ENCODE results near the gene FADS6.
"Not testable (repeated sequence)": the region's sequence is repeated elsewhere in the genome, so short reads cannot be mapped to it uniquely, and the experiment has no call there.

Gene FADS6

DNA sequence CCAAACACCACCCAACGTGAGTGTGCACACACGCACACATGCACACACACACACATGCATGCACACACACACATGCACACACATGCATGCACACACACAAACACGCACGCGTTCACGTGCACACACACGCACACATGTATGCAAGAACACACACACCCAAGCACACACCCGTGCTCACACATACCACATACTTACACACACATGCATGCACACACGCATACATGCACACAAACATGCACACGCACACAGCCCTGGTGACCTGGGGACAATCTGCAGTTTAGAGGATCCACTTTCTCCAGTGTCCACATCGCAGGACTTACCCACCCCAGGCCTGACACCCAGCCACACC is 23.4 kb upstream of the FADS6 start:
- Histone ChIP-seq H2AFZ (ENCODE audit: low read depth, low read length) (no peak overlapping the region), H4K20me1 (ENCODE audit: insufficient read depth, low read length) (no peaks in the 10 kb centered on the region), H3K4me2 (ENCODE audit: low read length) (no peak overlapping the region), H3K27ac (ENCODE audit: low read length) (no peak overlapping the region), H3K36me3 (replicated peaks; ENCODE audit: low read depth, low read length) (no peaks in the 10 kb centered on the region), H3K4me1 (ENCODE audit: low read length) (no peaks in the 10 kb centered on the region), H3K9me3 (ENCODE audit: insufficient read depth, low read length) (no peaks in the 10 kb centered on the region), H3K79me2 (ENCODE audit: low read length) (no peaks in the 10 kb centered on the region), H3K27me3 (ENCODE audit: low read depth, low read length) (no peaks in the 10 kb centered on the region), H3K9ac (ENCODE audit: low read length) (no peak overlapping the region), H3K4me3 (ENCODE audit: low read length) (no peak overlapping the region)
- TF ChIP-seq EZH2phosphoT487 (IDR thresholded peaks at IDR 0.05; ENCODE audit: low read depth): no peak
- TF ChIP-seq, protein P1, sequence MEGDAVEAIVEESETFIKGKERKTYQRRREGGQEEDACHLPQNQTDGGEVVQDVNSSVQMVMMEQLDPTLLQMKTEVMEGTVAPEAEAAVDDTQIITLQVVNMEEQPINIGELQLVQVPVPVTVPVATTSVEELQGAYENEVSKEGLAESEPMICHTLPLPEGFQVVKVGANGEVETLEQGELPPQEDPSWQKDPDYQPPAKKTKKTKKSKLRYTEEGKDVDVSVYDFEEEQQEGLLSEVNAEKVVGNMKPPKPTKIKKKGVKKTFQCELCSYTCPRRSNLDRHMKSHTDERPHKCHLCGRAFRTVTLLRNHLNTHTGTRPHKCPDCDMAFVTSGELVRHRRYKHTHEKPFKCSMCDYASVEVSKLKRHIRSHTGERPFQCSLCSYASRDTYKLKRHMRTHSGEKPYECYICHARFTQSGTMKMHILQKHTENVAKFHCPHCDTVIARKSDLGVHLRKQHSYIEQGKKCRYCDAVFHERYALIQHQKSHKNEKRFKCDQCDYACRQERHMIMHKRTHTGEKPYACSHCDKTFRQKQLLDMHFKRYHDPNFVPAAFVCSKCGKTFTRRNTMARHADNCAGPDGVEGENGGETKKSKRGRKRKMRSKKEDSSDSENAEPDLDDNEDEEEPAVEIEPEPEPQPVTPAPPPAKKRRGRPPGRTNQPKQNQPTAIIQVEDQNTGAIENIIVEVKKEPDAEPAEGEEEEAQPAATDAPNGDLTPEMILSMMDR (IDR thresholded peaks at IDR 0.05; ENCODE audit: low read depth, low read length): no peak

DNA sequence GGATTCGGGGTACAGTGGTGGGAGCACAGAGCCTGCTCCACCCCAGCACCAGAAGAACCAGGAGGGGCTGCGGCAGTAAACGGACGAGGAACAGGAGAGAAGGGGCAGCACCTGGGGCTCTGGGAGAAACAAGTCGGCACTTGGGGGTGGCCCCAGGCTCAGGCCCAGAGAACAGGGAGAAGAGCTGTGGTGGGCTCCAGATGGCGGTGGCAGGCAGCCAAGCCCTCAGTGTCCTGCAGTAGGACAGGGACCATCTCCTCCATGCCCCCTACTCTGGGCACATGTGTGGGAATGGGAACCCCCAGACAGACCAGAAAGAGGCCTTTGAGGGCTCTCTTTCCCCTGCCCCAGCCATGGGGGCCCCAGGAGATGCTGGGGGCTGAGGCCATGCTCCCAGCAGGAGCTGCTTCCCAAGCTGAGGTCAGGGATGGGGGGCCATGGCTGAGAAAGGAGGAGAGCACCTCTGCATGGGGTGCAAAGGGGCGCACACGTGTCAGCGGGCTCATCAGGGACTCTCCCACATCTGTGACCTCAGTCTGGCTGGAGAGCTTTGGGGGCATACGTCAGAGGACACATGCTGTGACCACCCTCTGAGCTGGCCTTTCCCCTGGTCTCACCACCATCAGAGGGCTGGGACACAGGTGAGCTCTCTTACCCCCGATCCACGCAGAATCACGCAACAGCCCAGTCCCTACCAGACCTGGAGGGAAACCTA is 22.9 kb upstream of the FADS6 start:
- Histone ChIP-seq H3K27ac (ENCODE audit: low read length) (no peak overlapping the region), H3K79me2 (ENCODE audit: low read length) (no peaks in the 10 kb centered on the region), H3K4me2 (ENCODE audit: low read length) (no peak overlapping the region), H3K4me1 (ENCODE audit: low read length) (no peaks in the 10 kb centered on the region), H3K4me3 (ENCODE audit: low read length) (no peak overlapping the region), H4K20me1 (ENCODE audit: insufficient read depth, low read length) (no peaks in the 10 kb centered on the region), H3K9me3 (ENCODE audit: insufficient read depth, low read length) (no peaks in the 10 kb centered on the region), H2AFZ (ENCODE audit: low read depth, low read length) (no peak overlapping the region), H3K27me3 (ENCODE audit: low read depth, low read length) (no peaks in the 10 kb centered on the region), H3K9ac (ENCODE audit: low read length) (no peak overlapping the region), H3K36me3 (replicated peaks; ENCODE audit: low read depth, low read length) (no peaks in the 10 kb centered on the region)
- TF ChIP-seq, protein P1 (IDR thresholded peaks at IDR 0.05; ENCODE audit: low read depth, low read length): no peak
- no peak for TF ChIP-seq EZH2phosphoT487 (IDR thresholded peaks at IDR 0.05; ENCODE audit: low read depth)

DNA sequence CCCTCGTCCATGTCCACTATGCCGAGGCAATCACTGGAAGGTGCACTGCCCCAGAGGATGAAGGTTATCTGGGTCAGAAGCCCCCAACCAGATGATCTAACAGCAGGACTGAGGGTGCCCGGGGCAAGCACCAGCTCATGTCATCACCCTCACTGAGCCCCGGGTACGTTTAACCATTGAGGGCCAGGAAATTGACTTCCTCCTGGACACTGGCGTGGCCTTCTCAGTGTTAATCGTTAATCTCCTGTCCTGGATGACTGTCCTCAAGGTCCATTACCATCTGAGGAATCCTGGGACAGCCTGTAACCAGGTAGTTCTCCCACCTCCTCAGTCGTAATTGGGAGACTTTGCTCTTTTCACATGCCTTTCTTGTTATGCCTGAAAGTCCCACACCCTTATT is 18.0 kb upstream of the FADS6 start:
- not testable (repeated sequence) for H3K9me3 ChIP-seq (ENCODE audit: insufficient read depth, low read length); H3K36me3 ChIP-seq (replicated peaks; ENCODE audit: low read depth, low read length); H3K9ac ChIP-seq (ENCODE audit: low read length); H3K4me3 ChIP-seq (ENCODE audit: low read length); H3K79me2 ChIP-seq (ENCODE audit: low read length); H3K27ac ChIP-seq (ENCODE audit: low read length); H2AFZ ChIP-seq (ENCODE audit: low read depth, low read length); H3K4me1 ChIP-seq (ENCODE audit: low read length); H3K4me2 ChIP-seq (ENCODE audit: low read length); H4K20me1 ChIP-seq (ENCODE audit: insufficient read depth, low read length); H3K27me3 ChIP-seq (ENCODE audit: low read depth, low read length)

DNA sequence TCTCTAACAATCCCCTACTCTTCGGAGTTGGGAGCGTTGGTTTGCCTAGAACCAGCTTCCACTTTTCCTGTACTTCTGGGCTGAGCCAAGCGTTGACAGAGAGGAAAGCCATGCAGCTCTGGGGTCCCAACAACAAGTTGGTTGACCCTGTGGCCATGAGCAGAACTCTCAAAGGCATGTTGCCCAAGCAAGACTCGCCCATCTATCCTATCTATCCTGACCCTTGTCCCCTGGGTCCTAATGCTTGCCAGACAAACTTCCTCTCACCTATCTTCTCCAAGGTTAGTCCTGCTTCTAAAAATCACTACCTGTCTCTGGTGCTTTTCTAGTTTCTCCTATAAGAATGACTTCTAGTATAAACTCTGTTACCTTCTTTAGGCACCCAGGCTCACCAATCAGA is 15.7 kb upstream of the FADS6 start:
- not testable (repeated sequence) for H3K27me3 ChIP-seq (ENCODE audit: low read depth, low read length); H3K4me3 ChIP-seq (ENCODE audit: low read length); H4K20me1 ChIP-seq (ENCODE audit: insufficient read depth, low read length); H3K9me3 ChIP-seq (ENCODE audit: insufficient read depth, low read length); H3K79me2 ChIP-seq (ENCODE audit: low read length); H3K4me2 ChIP-seq (ENCODE audit: low read length); H2AFZ ChIP-seq (ENCODE audit: low read depth, low read length); H3K27ac ChIP-seq (ENCODE audit: low read length); H3K4me1 ChIP-seq (ENCODE audit: low read length); H3K9ac ChIP-seq (ENCODE audit: low read length); H3K36me3 ChIP-seq (replicated peaks; ENCODE audit: low read depth, low read length)

DNA sequence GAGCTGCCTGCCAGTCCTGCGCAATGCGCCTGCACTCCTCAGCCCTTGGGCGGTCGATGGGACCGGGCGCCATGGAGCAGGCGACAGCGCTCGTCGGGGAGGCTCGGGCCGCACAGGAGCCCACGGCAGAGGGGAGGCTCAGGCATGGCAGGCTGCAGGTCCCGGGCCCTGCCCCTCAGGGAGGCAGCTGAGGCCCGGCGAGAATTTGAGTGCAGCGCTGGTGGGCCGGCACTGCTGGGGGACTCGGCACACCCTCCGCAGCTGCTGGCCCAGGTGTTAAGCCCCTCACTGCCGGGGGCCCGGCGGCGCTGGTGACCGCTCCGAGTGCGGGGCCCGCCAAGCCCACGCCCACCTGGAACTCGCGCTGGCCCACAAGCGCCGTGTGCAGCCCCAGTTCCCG is 13.6 kb upstream of the FADS6 start:
- Histone ChIP-seq H3K4me1 (ENCODE audit: low read length) (no peaks in the 10 kb centered on the region), H3K4me2 (ENCODE audit: low read length) (no peak overlapping the region), H3K9ac (ENCODE audit: low read length) (no peak overlapping the region), H3K27ac (ENCODE audit: low read length) (no peak overlapping the region), H2AFZ (ENCODE audit: low read depth, low read length) (no peak overlapping the region), H4K20me1 (ENCODE audit: insufficient read depth, low read length) (no peaks in the 10 kb centered on the region), H3K36me3 (replicated peaks; ENCODE audit: low read depth, low read length) (no peaks in the 10 kb centered on the region), H3K79me2 (ENCODE audit: low read length) (no peaks in the 10 kb centered on the region), H3K9me3 (ENCODE audit: insufficient read depth, low read length) (no peaks in the 10 kb centered on the region), H3K4me3 (ENCODE audit: low read length) (no peak overlapping the region), H3K27me3 (ENCODE audit: low read depth, low read length) (no peaks in the 10 kb centered on the region)
- no peak for TF ChIP-seq EZH2phosphoT487 (IDR thresholded peaks at IDR 0.05; ENCODE audit: low read depth)
- TF ChIP-seq, protein P1 (IDR thresholded peaks at IDR 0.05; ENCODE audit: low read depth, low read length): no peak

DNA sequence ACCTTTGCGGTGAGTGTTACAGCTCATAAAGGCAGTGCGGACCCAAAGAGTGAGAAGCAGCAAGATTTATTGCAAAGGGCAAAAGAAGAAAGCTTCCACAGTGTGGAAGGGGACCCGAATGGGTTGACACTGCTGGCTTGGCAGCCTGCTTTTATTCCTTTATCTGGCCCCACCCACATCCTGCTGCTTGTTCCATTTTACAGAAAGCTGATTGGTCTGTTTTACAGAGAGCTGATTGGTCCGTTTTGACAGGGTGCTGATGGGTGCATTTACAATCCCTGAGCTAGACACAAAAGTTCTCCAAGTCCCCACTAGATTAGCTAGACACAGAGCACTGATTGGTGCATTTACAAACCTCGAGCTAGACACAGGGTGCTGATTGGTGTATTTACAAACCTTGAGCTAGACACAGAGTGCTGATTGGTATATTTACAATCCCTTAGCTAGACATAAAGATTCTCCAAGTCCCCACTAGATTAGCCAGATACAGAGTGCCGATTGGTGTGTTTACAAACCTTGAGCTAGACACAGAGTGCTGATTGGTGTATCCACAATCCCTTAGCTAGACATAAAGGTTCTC is 12.9 kb upstream of the FADS6 start:
- not testable (repeated sequence) for H3K4me3 ChIP-seq (ENCODE audit: low read length); H2AFZ ChIP-seq (ENCODE audit: low read depth, low read length); H3K36me3 ChIP-seq (replicated peaks; ENCODE audit: low read depth, low read length); H3K9ac ChIP-seq (ENCODE audit: low read length); H3K9me3 ChIP-seq (ENCODE audit: insufficient read depth, low read length); H3K27me3 ChIP-seq (ENCODE audit: low read depth, low read length); H3K4me2 ChIP-seq (ENCODE audit: low read length); H4K20me1 ChIP-seq (ENCODE audit: insufficient read depth, low read length); H3K27ac ChIP-seq (ENCODE audit: low read length); H3K4me1 ChIP-seq (ENCODE audit: low read length); H3K79me2 ChIP-seq (ENCODE audit: low read length)
